Peyer's patch (tissue), 4 donors: ENCODE data around the gene TUBGCP3. TPM values are rescaled to one million over a fixed set of nuclear protein-coding genes. Genes with fewer than 3 reads are reported as not detected.

ENCODE experiments used
- DNase-seq, 3 donors: peaks; one replicate each; pipeline ENCODE4 v3.0.0-alpha.2; 2017 to 2019
- H3K27ac ChIP-seq, 4 donors: fragments of 200-600 bp; sonication (generic); one replicate each; pipeline ENCODE4 v1.5.1; 2016 to 2019
- H3K27me3 ChIP-seq, 2 donors: fragments of 200-600 bp; sonication (generic); one replicate each; pipeline ENCODE4 v1.5.1; 2019
- H3K36me3 ChIP-seq, 3 donors: fragments of 200-600 bp; sonication (generic); one replicate each; pipeline ENCODE4 v1.5.1; 2016 to 2019
- H3K4me1 ChIP-seq, 4 donors: fragments of 200-600 bp; sonication (generic); one replicate each; pipeline ENCODE4 v1.5.1; 2016 to 2019
- H3K4me3 ChIP-seq, 4 donors: fragments of 200-600 bp; sonication (generic); 1 replicate in 3 of 4; 2 replicates in 1 of 4; pipeline ENCODE4 v1.5.1; 2016 to 2019; ENCODE audit warnings: mild to moderate bottlenecking in 1 of 4
- H3K9me3 ChIP-seq, 4 donors: fragments of 200-600 bp; sonication (generic); one replicate each; pipeline ENCODE4 v1.5.1; 2016 to 2019; ENCODE audit warnings: mild to moderate bottlenecking in 1 of 4
- CTCF ChIP-seq, 6 experiments: fragments of 450-650 bp in 4 of 6; fragments of 200-600 bp in 2 of 6; sonication (generic) in 1 of 6; IDR thresholded peaks; one replicate each; pipeline ENCODE4 v1.5.1; 2017 to 2019; ENCODE audit warnings: antibody characterized with exemption in 6 of 6, mild to moderate bottlenecking in 3 of 6, moderate library complexity in 1 of 6
- POLR2A ChIP-seq, 2 donors: fragments of 450-650 bp; IDR thresholded peaks; one replicate each; pipeline ENCODE4 v1.5.1; 2017; ENCODE audit warnings: antibody characterized with exemption in 2 of 2, mild to moderate bottlenecking in 2 of 2, moderate library complexity in 2 of 2
- total RNA-seq, 4 donors: library from RNA; depleted of rRNA; stranded (reverse); fragments of >200 nt; gene quantifications; one replicate each; pipeline ENCODE4 v1.1.0, GENCODE V29; 2016

Gene TUBGCP3
- total RNA-seq, 4 donors from 2014 or later: 32.2 to 75.9 (median 43.6) TPM

DNA sequence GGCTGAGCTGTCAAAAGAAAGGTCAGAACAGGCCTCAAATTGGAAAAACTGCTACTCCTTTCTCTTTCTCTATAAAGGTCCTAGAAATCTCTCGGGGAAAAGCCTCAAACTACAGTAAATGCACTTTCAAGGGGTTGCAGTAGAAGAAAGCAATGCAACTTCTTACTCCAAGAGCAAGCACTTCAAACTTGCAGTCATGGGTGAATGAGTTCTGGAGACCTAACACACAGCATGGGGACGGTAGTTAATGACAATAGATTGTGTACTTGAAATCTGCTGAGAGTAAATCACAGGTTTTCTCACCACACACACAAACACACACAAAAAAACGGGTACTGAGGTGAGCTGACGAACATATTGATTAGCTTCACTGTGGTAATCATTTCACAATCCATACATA lies 11.8 kb downstream of the TUBGCP3 start:
- TF ChIP-seq POLR2A (IDR thresholded peaks at IDR 0.05): no peak
- TF ChIP-seq CTCF (IDR thresholded peaks at IDR 0.05): no peak
- H3K27ac ChIP-seq: no peak overlapping the region
- H3K27me3 ChIP-seq: no peaks in the 10 kb centered on the region

GRCh38 chr13:112575675-112576074 lies 12.3 kb downstream of the TUBGCP3 start:
- peaks cover 0 to 18% (median 2%) of the 10 kb centered on the region in 4 donors for H3K4me1 ChIP-seq
- no peak overlapping the region for H3K4me3 ChIP-seq
- H3K27me3 ChIP-seq: no peaks in the 10 kb centered on the region
- no peak for DNase-seq
- TF ChIP-seq CTCF (IDR thresholded peaks at IDR 0.05): no peak
- TF ChIP-seq POLR2A (IDR thresholded peaks at IDR 0.05): no peak
- H3K36me3 ChIP-seq: no peaks in the 10 kb centered on the region
- no peaks in the 10 kb centered on the region for H3K9me3 ChIP-seq
- no peak overlapping the region for H3K27ac ChIP-seq

More for the DNA sequence above, 11.8 kb downstream of the TUBGCP3 start:
- H3K36me3 ChIP-seq: no peaks in the 10 kb centered on the region
- no peak for DNase-seq
- no peak overlapping the region for H3K4me3 ChIP-seq
- H3K9me3 ChIP-seq: no peaks in the 10 kb centered on the region
- H3K4me1 ChIP-seq: peaks cover 0 to 23% (median 2%) of the 10 kb centered on the region in 4 donors

GRCh38 chr13:112574834-112575613 lies 12.9 kb downstream of the TUBGCP3 start:
- Histone ChIP-seq H3K27ac (peak overlapping the region in 2 of 4 donors; percentile 25 to 34), H3K4me3 (no peak overlapping the region), H3K36me3 (no peaks in the 10 kb centered on the region), H3K4me1 (peaks cover 0 to 16% (median 2%) of the 10 kb centered on the region in 4 donors), H3K9me3 (no peaks in the 10 kb centered on the region), H3K27me3 (no peaks in the 10 kb centered on the region)
- TF ChIP-seq CTCF (IDR thresholded peaks at IDR 0.05): no peak
- no peak for TF ChIP-seq POLR2A (IDR thresholded peaks at IDR 0.05)
- DNase-seq: no peak

- Histone ChIP-seq H3K4me3 (no peak overlapping the region), H3K4me1 (peaks cover 0 to 16% (median 2%) of the 10 kb centered on the region in 4 donors), H3K27me3 (no peaks in the 10 kb centered on the region), H3K9me3 (no peaks in the 10 kb centered on the region), H3K36me3 (no peaks in the 10 kb centered on the region), H3K27ac (peak overlapping the region in 2 of 4 donors; percentile 25 to 34)
- DNase-seq: no peak
- TF ChIP-seq POLR2A (IDR thresholded peaks at IDR 0.05) (no peak), CTCF (IDR thresholded peaks at IDR 0.05) (no peak)
These were observed 13.5 kb downstream of the TUBGCP3 start for GRCh38 chr13:112574416-112574815.

- H3K4me3 ChIP-seq: no peak overlapping the region
- no peaks in the 10 kb centered on the region for H3K27me3 ChIP-seq
- H3K36me3 ChIP-seq: peaks cover 0 to 2% (median 0%) of the 10 kb centered on the region in 3 donors
- no peak overlapping the region for H3K27ac ChIP-seq
- peaks cover 0 to 16% (median 2%) of the 10 kb centered on the region in 4 donors for H3K4me1 ChIP-seq
- no peaks in the 10 kb centered on the region for H3K9me3 ChIP-seq
- DNase-seq: no peak
- TF ChIP-seq POLR2A (IDR thresholded peaks at IDR 0.05) (no peak), CTCF (IDR thresholded peaks at IDR 0.05) (no peak)
These were observed 14.2 kb downstream of the TUBGCP3 start for GRCh38 chr13:112573710-112574109.
